Measurements from ENCODE around the gene FAM107B. TPM values are rescaled to one million over a fixed set of nuclear protein-coding genes. Genes with fewer than 3 reads are reported as not detected.
A peak's percentile ranks its signal among the peaks of the same experiment; 100 is the strongest.
"Not testable (repeated sequence)": the region's sequence is repeated elsewhere in the genome, so short reads cannot be mapped to it uniquely, and the experiment has no call there.

FAM107B gene
- total RNA-seq, 1 donor from 2014 or later, result 145 TPM

- no peak for DNase-seq (ENCODE audit: low spot score)
These were observed 82.2 kb downstream of the FAM107B start for GRCh38 chr10:14692344-14693076.

DNA sequence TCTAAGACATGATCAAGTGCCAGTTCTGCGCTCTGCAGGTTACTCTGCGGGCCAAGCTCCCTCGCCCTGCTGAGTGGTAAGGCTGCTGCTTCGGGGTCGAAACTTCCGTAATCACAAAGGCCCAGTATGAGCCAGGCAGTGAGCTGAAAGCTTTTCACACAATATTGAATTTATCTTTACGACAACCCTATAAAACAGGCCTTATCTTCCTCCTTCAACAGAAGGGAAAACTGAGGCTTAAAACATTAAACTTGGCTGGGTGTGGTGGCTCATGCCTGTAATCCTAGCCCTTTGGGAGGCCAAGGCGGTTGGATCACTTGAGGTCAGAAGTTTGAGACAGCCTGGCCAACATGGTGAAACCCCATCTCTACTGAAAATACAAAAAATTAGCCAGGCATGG, 83.3 kb downstream of the FAM107B start:
- no peak for DNase-seq (ENCODE audit: low spot score)

- no peak for DNase-seq (ENCODE audit: low spot score)
These were observed 86.1 kb downstream of the FAM107B start for GRCh38 chr10:14688606-14689005.

GRCh38 chr10:14688189-14688588, 86.5 kb downstream of the FAM107B start:
- DNase-seq (ENCODE audit: low spot score), result not testable (repeated sequence)

- no peak for DNase-seq (ENCODE audit: low spot score)
These were observed 87.4 kb downstream of the FAM107B start for GRCh38 chr10:14687340-14687739.

DNA sequence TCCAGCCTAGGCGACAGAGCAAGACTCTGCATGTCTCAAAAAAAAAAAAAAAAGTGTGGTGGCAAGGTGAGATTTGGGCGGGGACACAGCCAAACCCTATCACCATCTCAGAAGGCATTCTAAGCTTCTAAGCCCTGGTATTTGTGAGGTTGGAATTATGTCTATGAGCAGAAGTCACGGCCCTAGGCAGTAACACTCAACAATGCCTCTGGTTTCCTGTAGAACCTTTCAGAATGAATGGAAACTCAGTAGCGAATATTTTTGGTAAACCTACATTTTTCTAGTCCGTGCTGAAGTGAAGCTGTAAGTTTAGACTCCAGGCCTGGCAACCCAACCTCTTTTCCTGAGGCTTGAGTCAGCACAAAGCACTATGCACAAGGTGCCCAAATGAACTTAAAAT, 88.3 kb downstream of the FAM107B start:
- DNase-seq (ENCODE audit: low spot score), result no peak

DNA sequence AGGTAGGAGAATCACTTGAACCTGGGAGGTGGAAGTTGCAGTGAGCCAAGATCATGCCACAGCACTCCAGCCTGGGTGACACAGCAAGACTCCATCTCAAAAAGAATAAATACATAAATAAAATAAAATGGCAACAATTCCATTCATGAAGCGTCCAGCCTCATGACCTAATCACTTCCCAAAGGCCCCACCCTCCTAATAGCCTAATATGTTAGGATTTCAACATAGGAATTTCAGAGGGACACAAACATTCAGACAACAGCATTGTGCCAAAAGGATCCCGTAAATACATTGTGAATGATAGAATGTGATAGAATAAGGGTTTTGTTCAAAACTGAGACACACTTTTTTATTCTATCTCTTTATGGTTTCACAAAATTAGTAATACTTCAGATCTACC, 90.3 kb downstream of the FAM107B start:
- DNase-seq (ENCODE audit: low spot score), result no peak

- DNase-seq (ENCODE audit: low spot score), result no peak
These were observed 91.4 kb downstream of the FAM107B start for GRCh38 chr10:14683256-14683655.

GRCh38 chr10:14681802-14682201, 92.9 kb downstream of the FAM107B start:
- no peak for DNase-seq (ENCODE audit: low spot score)

GRCh38 chr10:14681305-14681704, 93.4 kb downstream of the FAM107B start:
- no peak for DNase-seq (ENCODE audit: low spot score)

GRCh38 chr10:14678637-14679036, 96.1 kb downstream of the FAM107B start:
- no peak for DNase-seq (ENCODE audit: low spot score)

DNA sequence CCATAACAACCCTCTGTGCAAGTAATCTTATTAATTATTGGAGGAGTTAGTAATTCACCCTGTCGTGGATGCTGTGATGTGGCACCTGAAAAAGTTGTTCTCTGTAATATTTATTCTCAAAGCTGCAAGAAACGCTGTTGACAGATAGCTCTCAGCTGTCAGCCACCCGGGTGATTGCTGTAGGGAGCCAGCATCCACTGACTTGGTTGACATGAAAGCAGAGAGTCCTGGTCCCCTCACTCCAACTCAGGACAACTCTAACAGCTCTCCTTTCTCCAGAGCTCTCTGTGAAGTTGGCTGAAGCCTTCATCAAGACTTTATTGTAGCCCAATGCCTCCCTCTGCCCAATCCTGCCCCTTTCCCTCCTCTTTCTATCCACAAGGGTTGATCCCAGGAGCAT, 98.0 kb downstream of the FAM107B start:
- DNase-seq (ENCODE audit: low spot score), result no peak

DNA sequence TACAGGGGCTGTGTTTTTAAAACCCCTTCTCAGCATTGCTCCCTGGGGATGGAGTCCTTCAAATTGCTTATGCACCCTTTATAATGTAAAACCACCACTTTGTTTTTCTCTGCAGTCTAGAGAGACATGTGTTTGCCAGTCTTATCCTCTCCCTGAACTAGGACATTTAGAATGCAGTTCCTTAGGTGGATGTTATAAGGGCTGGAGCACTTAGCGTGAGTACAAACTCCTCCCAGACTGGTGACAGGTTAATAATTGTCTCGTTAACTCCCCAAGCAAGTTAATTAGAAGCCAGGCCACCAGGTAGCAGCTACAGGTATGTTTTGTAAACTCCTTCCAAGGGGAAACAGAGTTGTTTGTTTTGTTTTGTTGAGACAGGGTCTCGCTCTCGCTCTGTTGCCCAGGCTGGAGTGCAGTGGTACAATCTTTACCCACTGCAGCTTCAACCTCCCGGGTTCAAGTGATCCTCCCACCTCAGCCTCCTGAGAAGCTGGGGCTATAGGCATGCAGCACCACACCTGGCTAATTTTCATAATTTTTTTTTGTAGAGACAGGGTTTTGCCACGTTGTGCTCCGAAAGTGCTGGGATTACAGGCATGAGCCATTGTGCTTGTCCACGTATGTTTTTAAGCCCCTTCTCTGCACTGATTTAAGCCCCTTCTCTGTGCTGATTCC, 100.2 kb downstream of the FAM107B start:
- peak; percentile 69 for DNase-seq (ENCODE audit: low spot score)

GRCh38 chr10:14673189-14673861, 101.4 kb downstream of the FAM107B start:
- DNase-seq (ENCODE audit: low spot score), result no peak

DNA sequence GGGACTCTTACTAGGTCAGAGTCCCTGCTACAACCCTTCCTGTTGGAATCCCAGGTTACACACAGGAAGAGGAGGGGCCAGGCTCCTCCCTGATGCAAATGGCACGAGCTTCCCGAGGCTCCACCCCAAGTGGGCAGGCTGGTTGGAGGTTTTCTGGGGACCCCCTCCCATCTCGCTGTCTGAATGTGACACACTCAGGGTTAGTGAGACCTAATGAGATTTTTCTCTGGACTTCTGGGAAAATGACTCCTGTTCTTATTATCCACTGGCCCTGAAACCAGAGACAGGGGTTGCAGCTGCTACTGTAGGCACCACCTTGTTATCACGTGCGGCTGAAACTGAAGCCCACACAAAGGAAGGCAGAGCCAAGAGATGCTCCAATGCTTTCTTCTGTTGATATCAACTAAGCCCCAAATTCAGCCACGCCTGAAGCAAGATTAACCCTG, 103.3 kb downstream of the FAM107B start:
- no peak for DNase-seq (ENCODE audit: low spot score)

GRCh38 chr10:14670551-14671240, 104.0 kb downstream of the FAM107B start:
- DNase-seq (ENCODE audit: low spot score), result peak; percentile 30

DNA sequence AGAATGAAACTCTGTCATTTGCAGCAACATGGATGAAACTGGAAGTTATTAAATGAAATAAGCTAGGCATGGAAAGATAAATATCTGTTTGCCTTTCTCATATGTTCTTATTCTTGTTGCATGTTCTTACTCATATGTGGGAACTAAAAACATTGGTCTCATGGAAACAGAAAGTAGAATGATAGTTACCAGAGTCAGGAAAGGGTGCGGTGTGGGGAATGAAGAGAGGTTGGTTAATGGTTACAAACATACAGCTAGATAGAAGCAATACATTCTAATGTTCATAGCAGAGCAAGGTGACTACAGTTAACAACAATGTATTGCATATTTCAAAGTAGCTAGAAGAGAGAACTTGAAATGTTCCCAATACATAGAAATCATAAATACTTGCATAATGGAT, 105.1 kb downstream of the FAM107B start:
- no peak for DNase-seq (ENCODE audit: low spot score)

- no peak for DNase-seq (ENCODE audit: low spot score)
These were observed 106.9 kb downstream of the FAM107B start for GRCh38 chr10:14667781-14668180.

GRCh38 chr10:14667280-14667679, 107.4 kb downstream of the FAM107B start:
- no peak for DNase-seq (ENCODE audit: low spot score)

- DNase-seq (ENCODE audit: low spot score), result no peak
These were observed 108.5 kb downstream of the FAM107B start for GRCh38 chr10:14665865-14666857.

GRCh38 chr10:14665304-14665703, 109.4 kb downstream of the FAM107B start:
- no peak for DNase-seq (ENCODE audit: low spot score)

Measured in mucosa of gallbladder (tissue), 1 donor.